Fibroblast of skin of abdomen (primary cell): ENCODE results near the gene CYFIP1. TPM values are rescaled to one million over a fixed set of nuclear protein-coding genes. Genes with fewer than 3 reads are reported as not detected.
"Not testable (repeated sequence)": the region's sequence is repeated elsewhere in the genome, so short reads cannot be mapped to it uniquely, and the experiment has no call there.

Experiments
- DNase-seq: peaks from one replicate; pipeline ENCODE4 v3.0.0-alpha.2; 2013
- polyA plus RNA-seq, 2 experiments: library from polyadenylated mRNA; unstranded; fragments of 120-200 nt; gene quantifications; one replicate each; pipeline ENCODE4 v1.2.1, GENCODE V29; 2013; ENCODE audit not compliant: insufficient read length in 2 of 2

CYFIP1 gene
- 92.4 TPM for polyA plus RNA-seq (2013, experiment 1 of 2; ENCODE audit: insufficient read length)
- 89.6 TPM for polyA plus RNA-seq (2013, experiment 2 of 2; ENCODE audit: insufficient read length)

DNA sequence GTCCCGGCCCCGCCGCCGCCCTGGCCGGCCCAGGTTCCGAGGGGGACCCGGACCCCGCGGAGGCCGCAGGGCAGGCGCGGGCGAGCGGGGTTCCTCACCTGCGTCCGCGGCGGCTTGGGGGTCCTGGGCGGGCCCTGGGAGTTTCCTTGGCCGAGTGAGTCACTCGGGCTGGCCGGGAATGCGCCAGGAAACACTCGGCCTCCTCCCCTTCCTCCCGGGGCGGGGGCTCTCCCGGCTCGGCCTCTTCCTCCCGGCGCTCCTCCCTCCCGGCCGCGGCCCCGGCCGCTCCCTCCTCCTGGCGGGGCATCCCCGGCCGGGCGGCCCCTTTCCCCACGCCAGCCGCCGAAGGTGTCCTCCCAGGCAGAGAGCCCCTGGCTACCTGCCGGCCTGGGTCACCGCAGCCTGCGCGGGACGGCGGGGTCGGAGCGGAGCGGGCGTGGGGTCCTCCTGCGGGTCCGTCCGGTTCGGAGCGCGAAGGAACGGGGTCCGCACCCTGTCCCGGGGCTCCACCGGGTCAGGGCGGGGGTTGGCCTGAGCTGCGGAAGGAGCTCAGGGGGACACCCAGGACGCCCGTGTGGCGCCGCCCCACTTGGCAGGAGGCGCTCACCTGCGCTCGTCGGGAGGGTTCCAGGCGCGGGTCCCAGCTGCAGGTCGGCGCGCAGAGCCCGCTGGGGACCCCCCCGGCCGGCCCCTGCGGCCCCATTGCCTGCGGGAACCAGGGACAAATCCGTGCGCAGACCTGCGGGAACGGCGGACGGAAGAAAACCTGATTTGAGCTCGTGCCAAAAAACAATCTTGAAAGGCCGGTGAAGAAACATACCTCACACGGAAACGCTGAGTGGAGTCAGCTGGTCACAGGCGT is at the start of gene CYFIP1:
Gene CYFIP1, minus strand, starts transcription at position 180 of the 862 bp plus-strand sequence. CDS start 33,083 bp downstream, outside the sequence.
- DNase-seq, result peak; percentile 89

DNA sequence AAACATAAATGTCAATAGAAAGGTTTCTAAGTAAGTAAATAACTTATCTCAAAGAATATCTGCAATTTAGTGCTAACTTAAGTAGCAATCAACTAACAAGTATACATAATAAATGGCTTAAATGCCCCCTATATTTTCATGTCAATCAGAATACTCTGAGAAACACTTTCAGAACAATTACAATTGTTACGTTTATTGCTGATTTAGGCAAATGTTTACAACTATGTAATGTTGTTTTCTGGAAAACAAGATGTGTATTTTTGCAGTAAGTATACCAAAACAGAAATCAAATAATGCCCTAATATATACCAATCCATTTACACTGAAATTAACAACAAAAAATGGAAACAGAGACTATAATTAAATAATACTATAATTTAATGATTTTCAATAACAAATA is 46.0 kb upstream of the CYFIP1 start:
- DNase-seq, result no peak

- no peak for DNase-seq
Observed at GRCh38 chr15:23022156-23022555, 42.0 kb upstream of the CYFIP1 start.

DNA sequence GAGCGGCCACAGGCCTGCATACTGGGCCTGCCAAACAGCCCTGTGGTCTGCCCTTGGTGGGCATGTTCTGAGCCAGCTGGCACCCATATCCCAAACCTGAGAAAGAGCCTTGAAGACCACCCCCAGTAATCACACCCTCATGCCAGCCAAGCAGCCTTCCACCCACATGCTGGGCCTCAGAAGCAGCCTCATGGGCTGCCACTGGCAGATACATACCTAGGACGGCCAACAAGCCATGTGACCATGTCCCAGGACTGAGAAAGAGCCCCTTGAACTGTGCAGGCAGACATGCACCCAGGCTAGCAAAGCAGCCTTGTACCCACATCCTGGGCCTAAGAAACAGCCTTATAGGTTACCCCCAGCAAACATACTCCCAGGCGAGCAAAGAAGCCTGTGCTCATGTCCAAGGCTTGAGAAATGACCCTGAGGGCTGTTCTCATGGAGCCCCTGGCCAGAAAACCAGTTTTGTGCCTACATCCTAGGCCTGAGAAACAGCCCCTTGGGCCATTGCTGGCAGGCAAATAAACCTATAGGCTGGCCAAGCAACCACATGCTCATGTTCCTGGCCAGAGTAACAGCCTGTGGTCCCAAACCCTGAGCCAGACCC is 34.3 kb upstream of the CYFIP1 start:
- DNase-seq, result no peak

- no peak for DNase-seq
Observed at GRCh38 chr15:23013681-23014080, 33.5 kb upstream of the CYFIP1 start.

DNA sequence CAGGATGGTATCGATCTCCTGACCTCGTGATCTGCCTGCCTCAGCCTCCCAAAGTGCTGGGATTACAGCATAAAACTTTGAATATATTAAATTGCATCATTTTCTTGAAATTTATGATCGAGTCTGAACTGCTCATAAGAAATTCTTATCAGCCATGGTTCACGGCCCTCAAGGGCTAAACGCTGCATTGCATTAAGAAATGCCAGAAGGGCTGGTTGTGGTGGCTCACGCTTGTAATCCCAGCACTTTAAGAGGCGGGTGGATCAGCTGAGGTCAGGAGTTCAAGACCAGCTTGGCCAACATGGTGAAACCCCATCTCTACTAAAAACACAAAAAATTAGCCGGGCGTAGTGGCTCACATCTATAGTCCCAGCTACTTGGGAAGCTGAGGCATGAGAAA is 32.4 kb upstream of the CYFIP1 start:
- DNase-seq, result not testable (repeated sequence)

DNA sequence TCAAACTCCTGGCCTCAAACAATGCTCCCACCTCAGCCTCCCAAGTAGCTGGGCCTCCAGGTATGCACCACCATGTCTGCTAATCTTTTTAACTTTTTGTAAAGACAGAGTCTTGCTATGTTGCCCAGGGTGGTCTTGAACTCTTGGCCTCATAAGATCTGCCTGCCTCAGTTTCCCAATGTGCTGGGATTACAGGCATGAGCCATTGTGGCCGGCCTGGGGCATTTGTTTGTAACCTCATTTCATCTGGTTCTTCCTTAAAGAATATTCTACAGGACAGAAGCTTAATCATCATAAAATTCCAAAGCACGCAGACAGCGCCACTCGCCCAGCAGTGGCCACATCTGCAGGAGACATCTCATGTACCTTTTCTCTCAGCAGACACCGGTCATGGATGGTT is 23.6 kb upstream of the CYFIP1 start:
- no peak for DNase-seq

GRCh38 chr15:23002920-23003319 is 22.8 kb upstream of the CYFIP1 start:
- DNase-seq, result no peak

DNA sequence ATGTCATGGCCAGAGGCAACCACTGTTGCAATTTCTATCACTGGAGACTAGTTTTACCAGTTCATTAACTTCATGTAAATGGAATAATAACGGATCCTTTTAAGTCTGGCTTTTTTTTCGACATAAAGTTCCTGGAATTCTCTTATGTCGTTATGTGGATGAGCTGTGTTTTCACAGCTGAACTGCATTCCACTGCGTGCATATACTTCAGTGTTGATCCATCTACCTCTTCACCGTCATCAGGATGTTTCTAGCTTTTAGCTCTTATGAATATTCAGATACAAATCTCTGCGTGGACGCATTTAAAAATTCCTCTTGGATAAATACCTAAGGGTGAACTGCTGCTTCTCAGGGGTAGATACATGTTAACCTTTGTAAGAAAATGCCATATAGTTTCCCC is 15.6 kb upstream of the CYFIP1 start:
- no peak for DNase-seq

- no peak for DNase-seq
Observed at GRCh38 chr15:22992024-22992326, 11.8 kb upstream of the CYFIP1 start.

DNA sequence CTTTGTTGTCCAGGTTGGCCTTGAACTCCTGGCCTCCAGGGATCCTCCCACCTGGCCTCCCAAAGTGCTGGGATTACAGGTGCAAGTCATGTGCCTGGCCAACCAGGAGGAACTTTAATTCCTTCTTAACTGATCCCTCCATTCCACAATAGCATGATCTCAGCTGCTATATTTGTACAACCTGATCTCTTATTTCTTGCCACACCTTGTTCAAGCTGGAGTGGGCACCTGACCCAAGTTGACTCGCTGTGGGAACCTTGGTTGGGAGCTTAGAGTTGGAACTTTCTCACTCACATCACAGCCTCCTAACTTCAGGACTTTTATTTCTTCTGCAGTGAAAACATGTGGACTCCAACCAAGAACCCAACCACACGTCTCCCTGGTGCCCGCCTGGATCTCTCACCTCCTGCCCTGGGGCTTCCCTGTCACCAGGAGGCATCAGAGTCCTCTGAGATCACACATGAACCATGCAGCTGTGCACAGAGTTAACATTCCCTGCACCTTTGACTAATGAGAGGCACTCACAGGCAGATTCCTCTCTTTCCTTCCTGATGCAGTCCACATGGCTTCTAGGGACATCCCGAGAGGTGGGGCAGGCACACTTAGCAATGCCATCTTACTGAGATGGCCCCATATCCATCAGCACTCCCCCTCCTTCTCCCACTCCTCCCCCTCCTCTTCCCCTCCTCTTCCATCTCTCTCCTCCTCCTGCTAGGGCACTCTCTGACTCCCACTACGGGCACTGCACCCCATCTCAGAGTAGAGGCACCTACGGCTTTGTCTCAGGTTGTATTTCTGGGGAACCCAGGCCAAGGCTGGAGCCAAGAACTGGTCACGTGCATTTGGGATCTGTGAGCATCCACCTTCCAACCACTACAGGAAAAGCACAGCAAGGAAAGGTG is 9.7 kb upstream of the CYFIP1 start:
- DNase-seq, result no peak

DNA sequence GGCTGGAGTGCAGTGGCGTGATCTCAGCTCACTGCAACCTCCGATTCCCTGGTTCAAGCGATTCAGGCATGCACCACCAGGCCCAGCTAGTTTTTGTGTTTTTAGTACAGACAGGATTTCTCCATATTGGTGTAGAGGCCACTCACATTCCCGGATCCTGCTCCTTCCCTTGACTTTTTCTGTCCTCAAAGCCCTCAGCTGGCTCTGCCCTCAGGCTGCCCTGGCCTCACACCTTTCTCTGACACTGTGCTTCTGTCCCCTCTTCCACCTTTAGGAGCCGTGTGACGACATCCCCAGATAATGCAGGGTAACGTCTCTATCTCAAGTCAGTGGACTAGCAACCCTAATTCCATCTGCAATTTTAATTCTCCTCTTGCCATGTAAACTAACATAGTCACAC is 8.6 kb upstream of the CYFIP1 start:
- DNase-seq, result no peak

DNA sequence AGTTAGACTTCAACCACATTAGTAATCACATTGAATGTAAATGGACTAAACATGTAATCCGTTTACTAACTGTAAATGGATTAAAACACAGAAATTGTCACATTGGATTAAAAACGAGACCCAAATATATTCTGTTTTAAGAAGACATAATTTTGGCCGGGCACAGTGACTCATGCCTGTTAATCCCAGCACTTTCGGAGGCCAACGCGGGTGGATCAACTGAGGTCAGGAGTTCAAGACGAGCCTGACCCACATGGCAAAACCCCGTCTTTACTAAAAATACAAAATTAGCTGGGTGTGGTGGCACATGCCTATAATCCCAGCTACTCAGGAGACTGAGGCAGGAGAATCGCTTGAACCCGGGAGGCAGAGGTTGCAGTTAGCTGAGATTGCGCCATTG is 1.8 kb upstream of the CYFIP1 start:
- not testable (repeated sequence) for DNase-seq

- no peak for DNase-seq
Observed at GRCh38 chr15:22981051-22981840, 1.1 kb upstream of the CYFIP1 start.

GRCh38 chr15:22979238-22980188 is 655 bp downstream of the CYFIP1 start:
- DNase-seq, result peak; percentile 36

- DNase-seq, result no peak
Observed at GRCh38 chr15:22978691-22979237, 1.4 kb downstream of the CYFIP1 start.

- DNase-seq, result no peak
Observed at GRCh38 chr15:22974745-22975144, 5.4 kb downstream of the CYFIP1 start.

DNA sequence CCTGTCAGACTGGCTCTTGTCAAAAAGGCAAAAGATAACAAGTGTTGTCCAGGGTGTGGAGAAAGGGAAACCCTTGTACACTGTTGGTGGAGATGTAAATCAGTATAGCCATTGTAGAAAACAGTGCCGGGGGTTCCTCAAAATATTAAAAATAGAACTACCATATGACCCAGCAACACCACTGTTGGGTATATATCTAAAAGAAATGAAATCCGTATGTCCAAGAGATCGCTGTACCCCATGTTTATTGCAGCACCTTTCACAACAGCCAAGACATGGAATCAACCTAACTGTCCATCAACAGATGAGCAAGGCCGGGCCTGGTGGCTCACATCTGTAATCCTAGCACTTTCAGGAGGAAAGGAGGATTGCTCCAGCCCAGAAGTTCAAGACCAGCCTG is 6.2 kb downstream of the CYFIP1 start:
- DNase-seq, result no peak

DNA sequence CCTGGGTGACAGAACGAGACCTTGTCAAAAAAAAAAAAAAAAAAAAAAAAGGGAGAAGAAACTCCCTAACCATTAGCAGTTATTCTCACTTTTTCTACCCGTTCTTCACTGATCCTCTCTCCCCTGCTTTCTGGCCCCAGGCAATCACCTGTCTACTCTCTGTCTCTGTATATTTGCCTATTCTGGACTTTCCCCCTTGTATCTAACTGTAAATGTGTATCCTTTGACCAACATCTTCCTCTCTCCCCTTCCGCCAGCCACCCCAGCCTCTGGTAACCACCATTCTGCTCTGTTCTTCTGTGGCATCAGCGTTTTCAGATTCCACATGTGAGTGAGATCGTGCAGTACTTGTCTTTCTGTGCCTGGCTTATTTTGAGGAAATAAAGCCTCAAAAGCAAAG is 6.9 kb downstream of the CYFIP1 start:
- DNase-seq, result no peak

DNA sequence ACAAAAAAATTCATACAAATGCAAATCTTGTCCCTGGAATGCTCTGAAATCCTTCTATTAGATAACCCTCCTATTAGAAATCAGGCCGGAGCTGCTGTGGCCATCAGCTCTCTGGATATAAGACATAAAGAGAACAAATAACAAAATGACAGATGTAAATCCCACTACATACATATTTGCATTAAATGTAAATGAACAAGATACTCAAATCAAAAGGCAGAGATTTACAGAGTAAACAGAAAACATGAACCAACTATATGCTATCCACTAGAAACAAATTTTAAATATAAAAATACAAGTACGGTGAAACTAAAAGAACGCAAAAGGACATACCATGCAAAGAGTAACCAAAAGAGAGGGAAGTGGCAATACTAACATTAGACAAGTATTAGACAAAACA is 10.7 kb downstream of the CYFIP1 start:
- no peak for DNase-seq

GRCh38 chr15:22968366-22968765 is 11.8 kb downstream of the CYFIP1 start:
- peak; percentile 83 for DNase-seq
